K562 (cell line): ENCODE results near the gene RNASE7. TPM values are rescaled to one million over a fixed set of nuclear protein-coding genes. Genes with fewer than 3 reads are reported as not detected.
A peak's percentile ranks its signal among the peaks of the same experiment; 100 is the strongest.

Experiments used
- ATAC-seq: fragments of 200-7000 bp; cut with Tn5 transposase; 3 replicates; pipeline ENCODE4 v1.9.1; 2020; ENCODE audit warnings: moderate library complexity
- BruUV-seq: library from RNA; stranded (reverse); fragments of 400-500 nt; replicated peaks from 2 replicates; lab custom pipeline; 2021; lab: Mats Ljungman, UMichigan
- CTCF ChIA-PET: fragments of 300-600 bp; formaldehyde crosslinking; extraction: SDS; loops from one replicate; lab custom pipeline; 2021; ENCODE audit warnings: low intra/inter-chr PET ratio; lab: Yijun Ruan, JAX
- POLR2A ChIA-PET: fragments of 300-600, 350-650 bp; sonication (Branson Sonifier 250); formaldehyde crosslinking; extraction: SDS; loops from one replicate; lab custom pipeline; 2021; ENCODE audit warnings: antibody characterized with exemption, inconsistent platforms; lab: Yijun Ruan, JAX
- DNase-seq, 4 experiments: peaks; one replicate each; pipeline versions ENCODE4 v3.0.0 to v3.0.0-alpha.2; 2011 to 2018; ENCODE audit warnings: low spot score in 3 of 4, mixed read lengths in 3 of 4; ENCODE audit errors: extremely low read depth in 1 of 4
- FAIRE-seq: peaks from 2 replicates; lab custom pipeline; 2011; peaks lifted over from hg19 to GRCh38; lab: Jason Lieb, UNC
- H2AFZ ChIP-seq: 2 replicates; pipeline ENCODE4 v1.6.0; 2011; ENCODE audit warnings: low read depth, low read length, control low read depth, inconsistent platforms
- H3K27ac ChIP-seq: fragments of 200-600 bp; 3 replicates; pipeline ENCODE4 v1.8.0; 2011; ENCODE audit warnings: low read depth, mild to moderate bottlenecking, control low read depth, inconsistent platforms, low read length, moderate library complexity, mixed read lengths; ENCODE audit errors: extremely low read depth
- H3K27me3 ChIP-seq, 2 experiments: fragments of 300-600 bp in 1 of 2; 2 replicates in 1 of 2; 3 replicates in 1 of 2; pipeline versions ENCODE4 v1.6.0 to v1.8.0; 2011; ENCODE audit warnings: inconsistent platforms in 2 of 2, low read length in 2 of 2, mild to moderate bottlenecking in 1 of 2, mixed read lengths in 1 of 2, moderate library complexity in 1 of 2; ENCODE audit not compliant: control insufficient read depth in 2 of 2, insufficient read depth in 2 of 2
- H3K36me3 ChIP-seq: fragments of 300-600 bp; 3 replicates; pipeline ENCODE4 v1.8.0; 2011; ENCODE audit warnings: mild to moderate bottlenecking, low read length, inconsistent platforms; ENCODE audit not compliant: control insufficient read depth, insufficient read depth
- H3K4me1 ChIP-seq, 2 experiments: fragments of 200-600 bp in 1 of 2; replicated peaks in 1 of 2; 2 replicates in 1 of 2; 3 replicates in 1 of 2; pipeline versions ENCODE4 v1.5.1 to v1.8.0; 2011; ENCODE audit warnings: inconsistent platforms in 2 of 2, low read length in 2 of 2, mild to moderate bottlenecking in 1 of 2, mixed read lengths in 1 of 2, moderate library complexity in 1 of 2; ENCODE audit not compliant: control insufficient read depth in 2 of 2, insufficient read depth in 2 of 2
- H3K4me2 ChIP-seq: 2 replicates; pipeline ENCODE4 v1.6.1; 2011; ENCODE audit warnings: low read length, control low read depth, inconsistent platforms, mixed read lengths; ENCODE audit not compliant: insufficient read depth
- H3K4me3 ChIP-seq: fragments of 200-600 bp; sonication (generic), shearing (Covaris generic); 2 replicates; pipeline ENCODE4 v1.5.1; 2016; ENCODE audit warnings: control low read depth, inconsistent platforms
- H3K79me2 ChIP-seq: fragments of 200-600 bp; 3 replicates; pipeline ENCODE4 v1.8.0; 2011; ENCODE audit warnings: low read length, inconsistent platforms; ENCODE audit not compliant: control insufficient read depth, insufficient read depth
- H3K9ac ChIP-seq, 2 experiments: 2 replicates each; pipeline versions ENCODE4 v1.6.0 to v1.6.1; 2011; ENCODE audit warnings: low read depth in 2 of 2, low read length in 2 of 2, control low read depth in 1 of 2, inconsistent platforms in 1 of 2, mild to moderate bottlenecking in 1 of 2, mixed read lengths in 1 of 2; ENCODE audit not compliant: insufficient read depth in 1 of 2
- H3K9me1 ChIP-seq: one replicate; pipeline ENCODE4 v1.6.0; 2011; ENCODE audit warnings: inconsistent platforms, mild to moderate bottlenecking, low read length, moderate library complexity; ENCODE audit not compliant: control insufficient read depth, insufficient read depth
- H3K9me3 ChIP-seq: replicated peaks from 2 replicates; pipeline ENCODE4 v1.5.1; 2011; ENCODE audit warnings: low read depth, low read length, inconsistent platforms; ENCODE audit not compliant: control insufficient read depth, insufficient read depth
- H4K20me1 ChIP-seq: replicated peaks from 2 replicates; pipeline ENCODE4 v1.6.1; 2011; ENCODE audit warnings: low read length, inconsistent platforms, mixed read lengths; ENCODE audit not compliant: control insufficient read depth, insufficient read depth
- CXXC5 ChIP-seq: fragments of 250-450 bp; sonication (Bioruptor Pico); IDR thresholded peaks from 2 replicates; pipeline ENCODE4 v1.8.0; 2022; ENCODE audit warnings: inconsistent platforms, mild to moderate bottlenecking, moderate library complexity
- FIP1L1 ChIP-seq: fragments of 200-400 bp; formaldehyde crosslinking; IDR thresholded peaks from 2 replicates; pipeline ENCODE4 v1.6.1; 2018; ENCODE audit warnings: mild to moderate bottlenecking, low read depth, low read length; ENCODE audit not compliant: poor library complexity, severe bottlenecking
- NCOR1 ChIP-seq: fragments of 450-650 bp; IDR thresholded peaks from 2 replicates; pipeline ENCODE4 v1.6.1; 2016; ENCODE audit warnings: mild to moderate bottlenecking, moderate library complexity
- TARDBP ChIP-seq: fragments of 450-650 bp; IDR thresholded peaks from 2 replicates; pipeline ENCODE4 v1.6.1; 2016
- ZFPM2 ChIP-seq: fragments of 250-450 bp; sonication (Bioruptor Pico); IDR thresholded peaks from 2 replicates; pipeline ENCODE4 v1.5.1; 2022; ENCODE audit warnings: mild to moderate bottlenecking
- ZNF584 ChIP-seq: fragments of 200-800 bp; sonication (Bioruptor generic); IDR thresholded peaks from 2 replicates; pipeline ENCODE4 v1.6.1; 2016; ENCODE audit warnings: low read depth, mild to moderate bottlenecking, missing genetic modification characterization, missing compliant biosample characterization
- WGBS: fragments of 100-300 bp; shearing (Covaris generic); methylation state at CpG from one replicate; pipeline ENCODE4 v1.1.6; 2016; ENCODE audit warnings: low coverage, mixed read lengths; ENCODE audit not compliant: insufficient coverage; ENCODE audit errors: missing lambda C conversion rate; 5-methylcytosine and 5-hydroxymethylcytosine counted together
- in situ Hi-C: fragments of 300-500 bp; cut with MboI; formaldehyde crosslinking; loops from 4 replicates; pipeline ENCODE4 v1.15.0; 2018; ENCODE audit warnings: inconsistent platforms, mixed read lengths
- intact Hi-C: fragments of 100-400 bp; cut with micrococcal nuclease; formaldehyde crosslinking; loops from 2 replicates; pipeline ENCODE4 v1.14.2; 2022
- polyA plus RNA-seq, 8 experiments: library from polyadenylated mRNA; depleted of rRNA in 4 of 8; stranded (reverse) in 5 of 8; unstranded in 3 of 8; fragments of >200 nt; fragmentation: Nextera tagmentation in 2 of 8; fragmentation: Illumina TruSeq in 1 of 8; extraction: Ambion mirVana in 2 of 8; extraction: Trizol in 1 of 8; gene quantifications; 2 replicates each; pipeline versions ENCODE4 v1.2.1 to v1.2.3, GENCODE V29; 2011 to 2014; ENCODE audit warnings: inconsistent platforms in 1 of 8, missing spikeins in 1 of 8
- total RNA-seq, 7 experiments: library from RNA; depleted of rRNA in 6 of 7; stranded (reverse); fragments of >200 nt in 6 of 7; fragmentation: Illumina TruSeq in 2 of 7; extraction: Trizol in 2 of 7; gene quantifications; 2 replicates each; pipeline versions ENCODE4 v1.2.1 to v1.2.3, GENCODE V29; 2011 to 2021; ENCODE audit warnings: low replicate concordance in 1 of 7
- TF ChIP-seq, protein P1 (sequence below): IDR thresholded peaks from 3 replicates; pipeline ENCODE4 v1.6.1; 2011; ENCODE audit warnings: borderline replicate concordance, mild to moderate bottlenecking, moderate library complexity; ENCODE audit not compliant: insufficient read length; ENCODE audit errors: extremely low read depth

Gene RNASE7
- total and polyA plus RNA-seq, 9 of the 15 experiments (the other 6 are each of a cell fraction or from before 2014, with no cell fraction given): not detected

DNA sequence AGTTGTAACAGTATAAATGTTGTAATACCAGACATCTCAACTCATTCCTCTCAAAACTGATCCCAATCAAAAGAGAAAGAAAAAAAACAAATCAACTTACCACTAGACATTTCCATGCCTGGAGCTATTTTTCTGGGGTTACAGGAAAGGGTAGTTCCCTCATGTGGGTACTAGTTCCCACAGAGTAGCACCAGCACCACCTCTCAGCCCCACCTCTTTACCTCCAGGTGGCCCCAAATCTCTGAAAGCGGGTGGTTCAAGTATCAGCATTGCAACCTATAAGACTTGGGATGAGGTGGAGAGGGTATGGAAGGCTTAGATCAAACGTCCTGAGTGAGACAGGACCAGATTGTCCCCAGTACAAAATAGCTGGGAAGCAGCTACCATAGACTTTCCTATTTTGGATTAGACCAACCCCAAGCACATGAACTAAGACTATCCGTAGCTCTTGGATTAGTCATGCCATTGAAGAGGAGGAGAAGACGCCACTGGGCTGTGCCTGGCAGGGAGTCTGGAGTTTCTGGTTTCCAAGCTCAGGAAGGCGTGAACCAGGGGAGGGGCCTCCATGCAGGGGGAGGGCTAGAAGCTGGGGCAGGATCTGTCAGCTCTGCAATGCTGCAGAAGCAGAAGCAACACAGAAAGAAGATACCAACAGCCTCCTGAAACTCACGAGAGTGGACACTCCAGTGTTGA lies 43.3 kb upstream of the RNASE7 start, which contains the start of gene SLC39A2:
Gene SLC39A2 (plus strand): TSS at position 620 of the 693 bp plus-strand sequence. CDS start 154 bp downstream, outside the sequence.
- no peak within 1 kb of the TSS for H3K4me3 ChIP-seq
- no peak within 1 kb of the TSS for H3K4me2 ChIP-seq
- FAIRE-seq: no peak

More for the DNA sequence above, 43.3 kb upstream of the RNASE7 start, which contains the start of gene SLC39A2:
- no peaks in the 10 kb centered on the region for H3K27me3 ChIP-seq
- no peaks in the 10 kb centered on the region for H4K20me1 ChIP-seq
- no peaks in the 10 kb centered on the region for H3K9me1 ChIP-seq
- no peaks in the 10 kb centered on the region for H3K9me3 ChIP-seq
- ChIA-PET POLR2A (interaction anchor here (0.8 to 0.9 kb wide), 2 partner anchors 69 to 111 kb away, joined by 3 read pairs; no protein-coding TSS in a partner anchor), CTCF (no interaction called here)
- H3K27ac ChIP-seq: no peak within 1 kb of the TSS
- in situ Hi-C loops: no loop called here
- peak; percentile 17 to 38 (median 24) for DNase-seq
- H3K36me3 ChIP-seq: peaks cover 29% of the 10 kb centered on the region; the same call in 2 of the 3 replicates
- BruUV-seq: no TSS peak
- no peak within 1 kb of the TSS for H3K9ac ChIP-seq
- TF ChIP-seq, protein P1, sequence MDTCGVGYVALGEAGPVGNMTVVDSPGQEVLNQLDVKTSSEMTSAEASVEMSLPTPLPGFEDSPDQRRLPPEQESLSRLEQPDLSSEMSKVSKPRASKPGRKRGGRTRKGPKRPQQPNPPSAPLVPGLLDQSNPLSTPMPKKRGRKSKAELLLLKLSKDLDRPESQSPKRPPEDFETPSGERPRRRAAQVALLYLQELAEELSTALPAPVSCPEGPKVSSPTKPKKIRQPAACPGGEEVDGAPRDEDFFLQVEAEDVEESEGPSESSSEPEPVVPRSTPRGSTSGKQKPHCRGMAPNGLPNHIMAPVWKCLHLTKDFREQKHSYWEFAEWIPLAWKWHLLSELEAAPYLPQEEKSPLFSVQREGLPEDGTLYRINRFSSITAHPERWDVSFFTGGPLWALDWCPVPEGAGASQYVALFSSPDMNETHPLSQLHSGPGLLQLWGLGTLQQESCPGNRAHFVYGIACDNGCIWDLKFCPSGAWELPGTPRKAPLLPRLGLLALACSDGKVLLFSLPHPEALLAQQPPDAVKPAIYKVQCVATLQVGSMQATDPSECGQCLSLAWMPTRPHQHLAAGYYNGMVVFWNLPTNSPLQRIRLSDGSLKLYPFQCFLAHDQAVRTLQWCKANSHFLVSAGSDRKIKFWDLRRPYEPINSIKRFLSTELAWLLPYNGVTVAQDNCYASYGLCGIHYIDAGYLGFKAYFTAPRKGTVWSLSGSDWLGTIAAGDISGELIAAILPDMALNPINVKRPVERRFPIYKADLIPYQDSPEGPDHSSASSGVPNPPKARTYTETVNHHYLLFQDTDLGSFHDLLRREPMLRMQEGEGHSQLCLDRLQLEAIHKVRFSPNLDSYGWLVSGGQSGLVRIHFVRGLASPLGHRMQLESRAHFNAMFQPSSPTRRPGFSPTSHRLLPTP: no peak
- TF ChIP-seq CXXC5 (CRISPR knock-in tag) (no peak), NCOR1 (no peak), ZFPM2 (CRISPR knock-in tag) (no peak), ZNF584 (CRISPR knock-in tag) (no peak), FIP1L1 (no peak), TARDBP (no peak)
- TF ChIP-seq, all 486 proteins: peak for 0
- intact Hi-C loops: no loop called here
- WGBS: 23% methylated on average over 6 of the region's 6 CpGs
- Histone ChIP-seq H2AFZ (peak within 1 kb of the TSS; percentile 38; the same call in 1 of the 2 replicates), H3K79me2 (no peaks in the 10 kb centered on the region), H3K4me1 (peaks cover 5 to 13% of the 10 kb centered on the region in 2 experiments; a peak in 3 of 5 replicates)
- ATAC-seq: peak; percentile 84
